Neural cell (in vitro differentiated cells): ENCODE data around the gene FNDC3B. TPM values are rescaled to one million over a fixed set of nuclear protein-coding genes. Genes with fewer than 3 reads are reported as not detected.

ENCODE experiments used
- H2AFZ ChIP-seq: fragments of 200-600, 300-800 bp; sonication (generic), shearing (Covaris generic); 2 replicates; pipeline ENCODE4 v1.6.0; 2014; ENCODE audit warnings: low read depth, mild to moderate bottlenecking, antibody characterized with exemption, low read length, moderate library complexity
- H3F3A ChIP-seq: fragments of 200-600 bp; shearing (Covaris generic); 2 replicates; pipeline ENCODE4 v1.6.1; 2016; ENCODE audit warnings: mild to moderate bottlenecking, moderate library complexity, mixed read lengths, antibody characterized with exemption, low read length; ENCODE audit not compliant: insufficient read depth, poor library complexity, severe bottlenecking
- H3K27ac ChIP-seq: fragments of 200-600, 300-800 bp; sonication (generic), shearing (Covaris generic); 2 replicates; pipeline ENCODE4 v1.5.1; 2014; ENCODE audit warnings: mild to moderate bottlenecking, low read length, moderate library complexity
- H3K27me3 ChIP-seq: fragments of 300-800, 200-600 bp; sonication (generic), shearing (Covaris generic); 2 replicates; pipeline ENCODE4 v1.6.0; 2014; ENCODE audit warnings: mild to moderate bottlenecking, low read depth, low read length, moderate library complexity; ENCODE audit not compliant: insufficient read depth
- H3K36me3 ChIP-seq: fragments of 300-800, 200-600 bp; sonication (generic), shearing (Covaris generic); 2 replicates; pipeline ENCODE4 v1.5.1; 2014; ENCODE audit warnings: mild to moderate bottlenecking, antibody characterized with exemption, low read length, moderate library complexity; ENCODE audit not compliant: insufficient read depth
- H3K4me2 ChIP-seq: fragments of 300-800, 200-600 bp; sonication (generic), shearing (Covaris generic); 2 replicates; pipeline ENCODE4 v1.6.0; 2014; ENCODE audit warnings: mild to moderate bottlenecking, low read length
- H3K4me3 ChIP-seq: fragments of 300-800, 200-600 bp; sonication (generic), shearing (Covaris generic); 2 replicates; pipeline ENCODE4 v1.5.1; 2014; ENCODE audit warnings: mild to moderate bottlenecking, low read length, moderate library complexity
- H3K79me2 ChIP-seq: fragments of 200-600 bp; shearing (Covaris generic); replicated peaks from 2 replicates; pipeline ENCODE4 v1.6.0; 2014; ENCODE audit warnings: mild to moderate bottlenecking, low read length, moderate library complexity; ENCODE audit not compliant: insufficient read depth
- H3K9ac ChIP-seq: fragments of 300-800, 200-600 bp; sonication (generic), shearing (Covaris generic); 2 replicates; pipeline ENCODE4 v1.6.1; 2016; ENCODE audit warnings: mild to moderate bottlenecking, low read length, mixed read lengths
- H3K9me2 ChIP-seq: fragments of 200-600 bp; shearing (Covaris generic); 2 replicates; pipeline ENCODE4 v1.6.1; 2016; ENCODE audit warnings: mild to moderate bottlenecking, low read length, mixed read lengths; ENCODE audit not compliant: insufficient read depth
- H3K9me3 ChIP-seq: fragments of 200-600, 300-800 bp; sonication (generic), shearing (Covaris generic); 2 replicates; pipeline ENCODE4 v1.6.1; 2016; ENCODE audit warnings: mild to moderate bottlenecking, mixed run types, low read length, moderate library complexity, mixed read lengths
- H4K20me1 ChIP-seq: fragments of 200-600 bp; shearing (Covaris generic); 2 replicates; pipeline ENCODE4 v1.6.1; 2016; ENCODE audit warnings: mild to moderate bottlenecking, mixed run types; ENCODE audit not compliant: insufficient read depth
- CTCF ChIP-seq: fragments of 450-650 bp; IDR thresholded peaks from 2 replicates; pipeline ENCODE4 v1.5.1; 2014; ENCODE audit warnings: antibody characterized with exemption, mild to moderate bottlenecking, moderate library complexity; ENCODE audit not compliant: poor library complexity, severe bottlenecking
- EP300 ChIP-seq: fragments of 450-650 bp; conservative IDR thresholded peaks from 2 replicates; pipeline ENCODE4 v1.6.1; 2014; ENCODE audit warnings: antibody characterized with exemption, mild to moderate bottlenecking, moderate library complexity; ENCODE audit not compliant: poor library complexity, severe bottlenecking
- EZH2 ChIP-seq: fragments of 200-600, 300-800 bp; shearing (Covaris generic), sonication (generic); IDR thresholded peaks from 2 replicates; pipeline ENCODE4 v1.6.1; 2014; ENCODE audit warnings: antibody characterized with exemption, low read length, borderline replicate concordance, mild to moderate bottlenecking; ENCODE audit not compliant: insufficient read depth, poor library complexity, severe bottlenecking
- MXI1 ChIP-seq: fragments of 450-650 bp; conservative IDR thresholded peaks from 2 replicates; pipeline ENCODE4 v1.6.1; 2014; ENCODE audit warnings: antibody characterized with exemption, mild to moderate bottlenecking; ENCODE audit not compliant: poor library complexity, severe bottlenecking
- POLR2AphosphoS5 ChIP-seq: IDR thresholded peaks from 2 replicates; pipeline ENCODE4 v1.6.1; 2012
- RAD21 ChIP-seq: fragments of 450-650 bp; conservative IDR thresholded peaks from 2 replicates; pipeline ENCODE4 v1.6.1; 2014; ENCODE audit warnings: antibody characterized with exemption, mild to moderate bottlenecking, moderate library complexity
- REST ChIP-seq: IDR thresholded peaks from 2 replicates; pipeline ENCODE4 v1.6.1; 2012; ENCODE audit warnings: borderline replicate concordance
- SMC3 ChIP-seq: fragments of 450-650 bp; conservative IDR thresholded peaks from 2 replicates; pipeline ENCODE4 v1.6.1; 2014; ENCODE audit warnings: antibody characterized with exemption, mild to moderate bottlenecking, moderate library complexity; ENCODE audit not compliant: poor library complexity
- TAF1 ChIP-seq: IDR thresholded peaks from 2 replicates; pipeline ENCODE4 v1.6.1; 2012; ENCODE audit warnings: low read depth
- polyA plus RNA-seq: library from polyadenylated mRNA; depleted of rRNA; stranded (reverse); fragments of >200 nt; gene quantifications from 2 replicates; pipeline ENCODE4 v1.2.3, GENCODE V29; 2014

FNDC3B gene
- polyA plus RNA-seq, 1 donor from 2014 or later: 4.9 TPM

GRCh38 chr3:172294223-172294806 lies 254.9 kb downstream of the FNDC3B start:
- H4K20me1 ChIP-seq: no peaks in the 10 kb centered on the region
- no peaks in the 10 kb centered on the region for H3K36me3 ChIP-seq
- H3K9me3 ChIP-seq: no peaks in the 10 kb centered on the region
- H3F3A ChIP-seq: no peaks in the 10 kb centered on the region
- H2AFZ ChIP-seq: no peak overlapping the region
- H3K4me2 ChIP-seq: no peak overlapping the region
- no peaks in the 10 kb centered on the region for H3K9me2 ChIP-seq
- no peaks in the 10 kb centered on the region for H3K27me3 ChIP-seq
- H3K4me3 ChIP-seq: no peak overlapping the region
- H3K79me2 ChIP-seq: no peaks in the 10 kb centered on the region
- H3K27ac ChIP-seq: no peak overlapping the region
- TF ChIP-seq EP300 (no peak), POLR2AphosphoS5 (no peak), TAF1 (no peak), EZH2 (no peak), CTCF (no peak), RAD21 (no peak), MXI1 (no peak), SMC3 (no peak), REST (no peak)
- no peak overlapping the region for H3K9ac ChIP-seq

- Histone ChIP-seq H3F3A (no peaks in the 10 kb centered on the region), H3K4me2 (no peak overlapping the region), H3K9ac (no peak overlapping the region), H3K9me3 (no peaks in the 10 kb centered on the region), H4K20me1 (no peaks in the 10 kb centered on the region), H3K79me2 (no peaks in the 10 kb centered on the region), H2AFZ (no peak overlapping the region), H3K27me3 (no peaks in the 10 kb centered on the region), H3K4me3 (no peak overlapping the region), H3K36me3 (no peaks in the 10 kb centered on the region), H3K27ac (no peak overlapping the region), H3K9me2 (no peaks in the 10 kb centered on the region)
- TF ChIP-seq TAF1 (no peak), RAD21 (no peak), POLR2AphosphoS5 (no peak), CTCF (no peak), EZH2 (no peak), EP300 (no peak), MXI1 (no peak), SMC3 (no peak), REST (no peak)
These were observed 257.0 kb downstream of the FNDC3B start for GRCh38 chr3:172296248-172296974.
